ENCODE results near the gene STOX2. TPM values are rescaled to one million over a fixed set of nuclear protein-coding genes. Genes with fewer than 3 reads are reported as not detected.

The STOX2 gene
- total and polyA plus RNA-seq, 2 of the 13 experiments (the other 11 are each of a cell fraction or from before 2014, with no cell fraction given): 0.01 to 0.15 TPM

GRCh38 chr4:184014301-184014700 lies 109.2 kb downstream of the STOX2 start:
- Histone ChIP-seq H3K4me3 (replicated peaks in 1 of 3; ENCODE audit: insufficient read depth in 1 of 3, low read depth in 2 of 3, low read length in 3 of 3) (no peak overlapping the region), H3K27me3 (ENCODE audit: control insufficient read depth in 1 of 2, insufficient read depth in 2 of 2, low read length in 2 of 2) (no peaks in the 10 kb centered on the region), H4K20me1 (ENCODE audit: insufficient read depth, low read length) (no peaks in the 10 kb centered on the region), H3K4me1 (ENCODE audit: insufficient read depth, low read length) (no peaks in the 10 kb centered on the region), H3K79me2 (ENCODE audit: insufficient read depth, low read length) (no peaks in the 10 kb centered on the region), H3K36me3 (replicated peaks in 1 of 2; ENCODE audit: control insufficient read depth in 1 of 2, insufficient read depth in 2 of 2, low read length in 2 of 2) (no peaks in the 10 kb centered on the region), H2AFZ (ENCODE audit: low read length) (no peak overlapping the region), H3K9me3 (ENCODE audit: low read length) (no peaks in the 10 kb centered on the region), H3K4me2 (ENCODE audit: low read depth, low read length) (no peak overlapping the region), H3K27ac (ENCODE audit: extremely low read length, insufficient read depth, low read length) (no peak overlapping the region), H3K9ac (ENCODE audit: insufficient read depth, low read depth, low read length) (no peak overlapping the region)
- in situ Hi-C loops (cut with HindIII; ENCODE audit: extremely low pct_ligation_motif_present, low pct_unique_long_range_greater_than_20kb): no loop called here
- no peak for TF ChIP-seq NPAS2 (CRISPR knock-in tag; IDR thresholded peaks at IDR 0.05; ENCODE audit: borderline replicate concordance)
- TF ChIP-seq MAFG (CRISPR knock-in tag; IDR thresholded peaks at IDR 0.05): no peak
- no peak for TF ChIP-seq GTF3A (CRISPR knock-in tag; conservative IDR thresholded peaks at IDR 0.05)
- no peak for TF ChIP-seq ZNF343 (CRISPR knock-in tag; IDR thresholded peaks at IDR 0.05)
- TF ChIP-seq TSC22D2 (CRISPR knock-in tag; IDR thresholded peaks at IDR 0.05; ENCODE audit: borderline replicate concordance): no peak
- no peak for TF ChIP-seq TBX3 (IDR thresholded peaks at IDR 0.05; ENCODE audit: borderline replicate concordance)
- no peak for TF ChIP-seq FOXA1 (IDR thresholded peaks at IDR 0.05)
- TF ChIP-seq FOXA1 (CRISPR knock-in tag; IDR thresholded peaks at IDR 0.05): no peak
- TF ChIP-seq ZSCAN22 (CRISPR knock-in tag; IDR thresholded peaks at IDR 0.05): no peak
- TF ChIP-seq ZBTB44 (CRISPR knock-in tag; IDR thresholded peaks at IDR 0.05): no peak
- no peak for TF ChIP-seq ZNF788 (CRISPR knock-in tag; IDR thresholded peaks at IDR 0.05; ENCODE audit: borderline replicate concordance)
- TF ChIP-seq ZBTB7A (CRISPR knock-in tag; IDR thresholded peaks at IDR 0.05): no peak
- TF ChIP-seq ZNF816 (CRISPR knock-in tag; IDR thresholded peaks at IDR 0.05; ENCODE audit: borderline replicate concordance): no peak
- no peak for TF ChIP-seq ZNF44 (CRISPR knock-in tag; IDR thresholded peaks at IDR 0.05)
- TF ChIP-seq ZNF331 (CRISPR knock-in tag; IDR thresholded peaks at IDR 0.05): no peak
- no peak for TF ChIP-seq ZNF24 (IDR thresholded peaks at IDR 0.05)
- no peak for TF ChIP-seq U2AF1 (optimal IDR thresholded peaks at IDR 0.05; ENCODE audit: low read depth, low read length)
- TF ChIP-seq KAT2B (IDR thresholded peaks at IDR 0.05; ENCODE audit: borderline replicate concordance, low read depth, low read length): no peak
- TF ChIP-seq ZFYVE20 (CRISPR knock-in tag; IDR thresholded peaks at IDR 0.05; ENCODE audit: borderline replicate concordance, low read depth): no peak
- TF ChIP-seq ZEB1 (IDR thresholded peaks at IDR 0.05; ENCODE audit: insufficient replicate concordance, low read depth): no peak
- no peak for FAIRE-seq
- intact Hi-C loops (cut with micrococcal nuclease; ENCODE audit: unreplicated experiment): no loop called here
- no peak for DNase-seq (ENCODE audit: low spot score)
- no peak for ATAC-seq
- ChIA-PET POLR2A (no interaction called here), CTCF (ENCODE audit: low intra/inter-chr PET ratio, low total read pairs) (no interaction called here)
- 54% methylated on average over 6 of the region's 6 CpGs for WGBS (ENCODE audit: low lambda C conversion rate)
- no TSS peak for BruUV-seq (replicated peaks)
